WI38 (cell line): ENCODE data around the gene KISS1.

Experiments used
- H3K4me3 ChIP-seq: 2 replicates; pipeline ENCODE4 v1.5.1; 2011; ENCODE audit warnings: low read depth, mild to moderate bottlenecking, control low read depth, low read length
- CTCF ChIP-seq: IDR thresholded peaks from 2 replicates; pipeline ENCODE4 v1.5.1; 2012; ENCODE audit warnings: low read depth, mild to moderate bottlenecking, control low read depth, low read length

KISS1 gene

GRCh38 chr1:204190212-204191211, 5.8 kb downstream of the KISS1 start:
- no peak for TF ChIP-seq CTCF
- no peak overlapping the region for H3K4me3 ChIP-seq

DNA sequence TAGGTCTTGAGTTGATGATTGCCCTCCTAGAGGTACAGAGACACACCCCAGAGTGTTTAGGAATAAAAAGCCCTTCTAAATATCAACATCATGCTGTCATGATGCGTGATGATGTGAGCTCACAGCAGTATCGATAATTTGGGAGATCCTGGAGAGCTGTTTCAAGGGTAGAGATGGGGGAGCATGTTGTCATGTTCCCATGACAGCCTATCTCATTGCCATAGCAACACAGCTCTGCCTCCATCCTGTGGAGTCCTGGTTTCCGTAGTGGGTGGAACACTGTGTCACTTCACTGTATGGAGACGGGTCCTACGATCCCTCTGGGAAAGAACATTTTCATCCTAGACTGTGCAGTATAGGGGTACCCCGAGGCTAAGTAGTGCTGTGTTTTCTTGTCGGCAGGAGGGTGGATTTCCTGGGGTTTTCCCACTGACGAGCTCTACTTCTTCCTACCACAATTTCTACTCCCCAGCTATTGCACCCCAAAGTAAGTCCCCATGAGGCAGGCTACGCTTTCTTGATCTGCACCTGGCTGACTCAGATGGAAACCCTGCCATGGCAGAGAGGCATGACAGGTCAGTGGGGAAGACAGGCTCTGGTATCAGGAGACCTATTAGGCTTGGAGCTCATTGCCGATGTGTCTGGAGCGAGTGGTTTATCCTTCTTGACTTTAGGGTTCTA, 7.2 kb downstream of the KISS1 start:
- no peak for TF ChIP-seq CTCF
- no peak overlapping the region for H3K4me3 ChIP-seq

DNA sequence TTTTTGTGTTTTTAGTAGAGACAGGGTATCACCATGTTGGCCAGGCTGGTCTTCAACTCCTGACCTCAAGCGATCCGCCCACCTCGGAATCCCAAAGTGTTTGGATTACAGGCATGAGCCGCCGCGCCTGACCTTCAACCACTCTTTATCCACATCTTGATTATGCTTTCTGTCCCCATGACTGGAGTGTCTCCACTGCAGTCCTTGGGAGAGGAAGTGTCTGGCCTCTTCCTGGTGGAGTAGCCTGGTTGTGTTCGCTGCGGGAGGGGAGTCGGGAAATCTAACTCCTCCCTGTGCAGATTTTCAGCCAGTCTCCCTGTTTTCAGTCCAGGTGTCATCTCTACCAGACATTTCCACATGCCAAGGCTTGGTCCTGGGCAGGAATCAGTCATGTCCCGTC, 9.7 kb downstream of the KISS1 start:
- TF ChIP-seq CTCF: no peak
- no peak overlapping the region for H3K4me3 ChIP-seq

DNA sequence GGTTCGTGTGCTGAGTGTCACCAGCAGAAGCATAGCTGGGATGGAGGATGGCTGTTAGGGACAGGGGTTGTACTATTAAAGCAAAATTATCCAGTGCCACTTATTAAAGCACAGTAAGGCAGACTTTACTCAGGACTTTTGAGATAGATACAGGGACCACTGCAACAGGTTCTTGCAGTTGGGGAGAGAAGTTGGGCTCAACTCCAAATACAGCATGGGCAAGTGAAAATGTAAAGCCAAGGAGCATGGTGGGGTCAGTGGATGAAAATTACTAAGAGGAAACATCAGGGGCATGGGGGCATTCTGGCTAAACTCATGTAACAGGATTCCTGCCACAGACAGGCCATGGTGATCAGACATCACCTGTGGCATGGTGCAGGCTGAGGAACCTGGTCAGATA, 15.2 kb downstream of the KISS1 start:
- TF ChIP-seq CTCF: no peak
- H3K4me3 ChIP-seq: no peak overlapping the region

- no peak overlapping the region for H3K4me3 ChIP-seq
- no peak for TF ChIP-seq CTCF
Observed at GRCh38 chr1:204180133-204180532, 16.2 kb downstream of the KISS1 start.

DNA sequence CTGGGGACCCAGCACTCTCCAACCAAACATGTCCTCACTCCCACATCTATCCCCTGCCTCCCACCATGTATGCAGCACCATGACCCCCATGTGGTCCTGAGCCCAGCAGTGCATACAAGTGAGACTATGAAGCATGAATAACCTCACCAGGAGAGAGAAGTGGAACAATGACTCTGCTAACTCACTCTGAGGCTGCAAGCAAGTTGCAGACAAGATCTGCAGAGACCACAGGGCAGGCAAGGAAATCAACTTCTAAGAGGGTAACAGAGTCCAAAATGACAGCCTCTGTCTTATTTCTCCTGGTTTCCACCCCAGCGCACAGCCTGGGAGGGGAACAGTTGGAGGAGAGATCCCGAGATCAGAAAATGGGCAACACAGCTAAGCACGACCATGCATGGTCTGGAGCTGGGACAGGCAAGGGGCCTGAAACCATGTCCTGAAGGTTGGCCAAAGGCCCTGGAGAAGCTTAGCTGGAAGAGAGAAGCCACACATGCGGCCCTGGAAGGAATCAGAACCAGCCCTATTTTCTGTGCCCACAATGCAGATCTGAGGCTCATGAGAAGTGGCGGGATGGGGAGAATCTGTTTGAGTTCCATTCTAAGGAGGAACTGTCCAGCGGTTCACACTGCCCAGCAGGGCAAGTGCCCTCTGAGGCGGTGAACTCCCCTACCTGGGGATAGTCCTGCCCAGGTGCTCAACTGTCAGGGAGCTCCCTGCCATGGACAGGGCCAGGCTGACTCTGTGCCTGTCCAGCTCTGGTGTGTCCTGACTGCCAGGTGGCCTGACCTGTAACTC, 17.6 kb downstream of the KISS1 start:
- TF ChIP-seq CTCF: no peak
- H3K4me3 ChIP-seq: no peak overlapping the region
